Endodermal cell (in vitro differentiated cells): ENCODE measurements around the gene JAG2. TPM values are rescaled to one million over a fixed set of nuclear protein-coding genes. Genes with fewer than 3 reads are reported as not detected.

Experiments used
- DNase-seq: peaks from one replicate; pipeline ENCODE4 v3.0.0-alpha.2; 2017
- H3K27ac ChIP-seq: 2 replicates; pipeline ENCODE4 v1.5.1; 2013; ENCODE audit warnings: mild to moderate bottlenecking, low read depth, low read length, moderate library complexity
- H3K27me3 ChIP-seq: 2 replicates; pipeline ENCODE4 v1.6.1; 2013; ENCODE audit warnings: mild to moderate bottlenecking, low read length, moderate library complexity; ENCODE audit not compliant: insufficient read depth, control insufficient read depth, poor library complexity, severe bottlenecking
- H3K36me3 ChIP-seq: 2 replicates; pipeline ENCODE4 v1.7.0; 2013; ENCODE audit warnings: mild to moderate bottlenecking, low read length, moderate library complexity; ENCODE audit not compliant: control insufficient read depth, insufficient read depth
- H3K4me1 ChIP-seq: one replicate; pipeline ENCODE4 v1.7.0; 2013; ENCODE audit warnings: low read length; ENCODE audit not compliant: control insufficient read depth, insufficient read depth
- H3K4me3 ChIP-seq: 2 replicates; pipeline ENCODE4 v1.5.1; 2013; ENCODE audit warnings: mild to moderate bottlenecking, low read length, moderate library complexity
- H3K9ac ChIP-seq: 2 replicates; pipeline ENCODE4 v1.6.1; 2013; ENCODE audit warnings: mild to moderate bottlenecking, low read length, moderate library complexity; ENCODE audit not compliant: poor library complexity, severe bottlenecking; ENCODE audit errors: extremely low read depth
- H3K9me3 ChIP-seq: 2 replicates; pipeline ENCODE4 v1.6.1; 2013; ENCODE audit warnings: mild to moderate bottlenecking, low read length, moderate library complexity; ENCODE audit not compliant: control insufficient read depth
- H3K27ac Mint-ChIP-seq: 2 replicates; pipeline ENCODE4 v1.8.0; 2020; ENCODE audit warnings: mixed read lengths
- H3K27me3 Mint-ChIP-seq: 2 replicates; pipeline ENCODE4 v1.8.0; 2021; ENCODE audit warnings: mild to moderate bottlenecking, mixed read lengths; ENCODE audit not compliant: insufficient read depth
- H3K36me3 Mint-ChIP-seq: 2 replicates; pipeline ENCODE4 v1.8.0; 2020; ENCODE audit warnings: low read depth, mixed read lengths
- H3K4me1 Mint-ChIP-seq: 2 replicates; pipeline ENCODE4 v1.8.0; 2020; ENCODE audit warnings: mixed read lengths
- H3K4me3 Mint-ChIP-seq: 2 replicates; pipeline ENCODE4 v1.8.0; 2020; ENCODE audit warnings: mild to moderate bottlenecking, moderate library complexity, mixed read lengths
- H3K9me3 Mint-ChIP-seq: 2 replicates; pipeline ENCODE4 v1.8.0; 2020; ENCODE audit warnings: mild to moderate bottlenecking, mixed read lengths
- WGBS, 2 experiments: methylation state at CpG; one replicate each; pipeline versions ENCODE4 v1.1.5 to v1.1.7; 2013; ENCODE audit warnings: missing lambda C conversion rate in 2 of 2, mixed read lengths in 1 of 2; ENCODE audit not compliant: insufficient coverage in 1 of 2, insufficient read length in 1 of 2; 5-methylcytosine and 5-hydroxymethylcytosine counted together
- total RNA-seq, 2 donors: library from RNA; stranded (reverse); fragmentation: NEBNext Ultra II Directional in 1 of 2; extraction: Animal tissue kit (Norgen Biotek cat#: 25700) in 1 of 2; gene quantifications; 2 replicates in 1 of 2; 3 replicates in 1 of 2; pipeline ENCODE4 v1.2.1, GENCODE V29; 2021
- TF ChIP-seq, protein P1 (sequence below): fragments of 200-600 bp; sonication (generic); conservative IDR thresholded peaks from 2 replicates; pipeline ENCODE4 v1.5.0; 2021; ENCODE audit warnings: antibody characterized with exemption, mild to moderate bottlenecking

Gene JAG2
- total RNA-seq, 2 donors from 2014 or later = 6.4 TPM

DNA sequence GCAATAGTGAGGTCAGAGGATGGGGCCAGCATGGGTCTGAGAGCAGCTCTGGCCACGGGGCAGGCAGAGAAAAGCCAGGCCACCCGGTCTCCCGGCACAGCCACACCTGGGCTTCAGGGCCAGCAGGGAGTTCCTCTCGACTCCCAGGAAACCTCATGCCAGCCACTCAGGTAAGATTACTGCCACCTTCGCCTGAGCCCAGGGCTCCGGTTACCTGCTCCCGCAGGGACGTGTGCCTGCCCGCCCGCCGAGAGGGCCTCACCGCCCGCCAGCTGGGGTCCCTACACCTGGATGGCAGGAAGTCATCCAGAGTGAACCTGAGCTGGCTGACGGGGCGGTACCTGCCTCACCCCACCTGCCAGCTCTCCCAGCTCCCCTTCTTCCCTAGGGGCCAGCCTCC lies 7.3 kb downstream of the JAG2 start:
- Histone ChIP-seq H3K9me3 (no peaks in the 10 kb centered on the region), H3K4me1 (no peaks in the 10 kb centered on the region), H3K4me3 (no peak overlapping the region), H3K27ac (no peak overlapping the region), H3K36me3 (no peaks in the 10 kb centered on the region), H3K27me3 (no peaks in the 10 kb centered on the region), H3K9ac (no peak overlapping the region)
- H3K4me3 Mint-ChIP-seq = no peak overlapping the region
- H3K4me1 Mint-ChIP-seq = no peaks in the 10 kb centered on the region
- no peak for DNase-seq
- no peak overlapping the region for H3K27ac Mint-ChIP-seq
- no peaks in the 10 kb centered on the region for H3K36me3 Mint-ChIP-seq
- 93 to 96% methylated on average over 11 to 15 of the region's 15 CpGs for WGBS, 2 experiments
- H3K27me3 Mint-ChIP-seq = peaks cover 4% of the 10 kb centered on the region
- TF ChIP-seq, protein P1, sequence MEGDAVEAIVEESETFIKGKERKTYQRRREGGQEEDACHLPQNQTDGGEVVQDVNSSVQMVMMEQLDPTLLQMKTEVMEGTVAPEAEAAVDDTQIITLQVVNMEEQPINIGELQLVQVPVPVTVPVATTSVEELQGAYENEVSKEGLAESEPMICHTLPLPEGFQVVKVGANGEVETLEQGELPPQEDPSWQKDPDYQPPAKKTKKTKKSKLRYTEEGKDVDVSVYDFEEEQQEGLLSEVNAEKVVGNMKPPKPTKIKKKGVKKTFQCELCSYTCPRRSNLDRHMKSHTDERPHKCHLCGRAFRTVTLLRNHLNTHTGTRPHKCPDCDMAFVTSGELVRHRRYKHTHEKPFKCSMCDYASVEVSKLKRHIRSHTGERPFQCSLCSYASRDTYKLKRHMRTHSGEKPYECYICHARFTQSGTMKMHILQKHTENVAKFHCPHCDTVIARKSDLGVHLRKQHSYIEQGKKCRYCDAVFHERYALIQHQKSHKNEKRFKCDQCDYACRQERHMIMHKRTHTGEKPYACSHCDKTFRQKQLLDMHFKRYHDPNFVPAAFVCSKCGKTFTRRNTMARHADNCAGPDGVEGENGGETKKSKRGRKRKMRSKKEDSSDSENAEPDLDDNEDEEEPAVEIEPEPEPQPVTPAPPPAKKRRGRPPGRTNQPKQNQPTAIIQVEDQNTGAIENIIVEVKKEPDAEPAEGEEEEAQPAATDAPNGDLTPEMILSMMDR = no peak
- H3K9me3 Mint-ChIP-seq = no peaks in the 10 kb centered on the region

DNA sequence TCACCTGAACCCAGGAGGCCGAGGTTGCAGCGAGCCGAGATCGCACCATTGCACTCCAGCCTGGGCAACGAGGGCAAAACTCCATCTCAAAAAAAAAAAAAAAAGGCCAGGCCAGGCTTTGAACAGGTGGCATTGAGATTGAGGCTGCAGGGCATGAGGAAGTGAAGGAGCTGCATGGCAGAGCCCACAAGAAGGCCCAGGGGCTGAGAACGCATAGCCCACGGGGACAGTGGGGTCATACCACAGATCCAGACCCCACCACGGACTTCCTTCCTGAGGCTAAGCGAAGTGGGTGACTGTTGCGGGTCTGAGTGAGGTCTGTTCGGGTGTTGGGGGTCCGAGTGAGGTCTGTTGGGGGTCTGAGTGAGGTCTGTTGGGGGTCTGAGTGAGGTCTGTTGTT lies 7.8 kb downstream of the JAG2 start:
- Mint-ChIP-seq H3K27me3 (peaks cover 4% of the 10 kb centered on the region), H3K36me3 (no peaks in the 10 kb centered on the region), H3K9me3 (no peaks in the 10 kb centered on the region), H3K4me3 (no peak overlapping the region), H3K4me1 (no peaks in the 10 kb centered on the region), H3K27ac (no peak overlapping the region)
- no peaks in the 10 kb centered on the region for H3K9me3 ChIP-seq
- TF ChIP-seq, protein P1 = no peak
- H3K36me3 ChIP-seq = no peaks in the 10 kb centered on the region
- DNase-seq = no peak
- H3K9ac ChIP-seq = no peak overlapping the region
- H3K27ac ChIP-seq = no peak overlapping the region
- H3K4me3 ChIP-seq = no peak overlapping the region
- 94 to 97% methylated on average over 6 to 12 of the region's 12 CpGs for WGBS, 2 experiments
- H3K4me1 ChIP-seq = no peaks in the 10 kb centered on the region
- H3K27me3 ChIP-seq = no peaks in the 10 kb centered on the region

DNA sequence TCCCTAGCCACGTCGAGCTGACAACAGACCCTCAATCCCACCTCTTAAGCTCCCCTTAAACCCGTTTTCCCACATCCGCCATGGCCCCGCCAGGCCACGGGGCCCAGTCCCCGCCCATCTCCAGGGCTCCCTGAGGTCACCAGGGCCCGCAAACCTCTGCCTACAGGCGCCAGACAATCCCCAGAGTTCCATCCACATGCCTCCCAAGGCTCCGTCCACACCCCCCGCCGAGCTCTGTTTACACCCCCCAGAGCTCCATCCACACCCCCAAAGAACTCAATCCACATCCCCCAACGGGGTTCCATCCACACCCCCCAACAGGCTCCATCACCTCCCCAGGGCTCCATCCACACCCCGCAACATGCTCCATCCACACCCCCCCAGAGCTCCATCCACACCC lies 9.2 kb downstream of the JAG2 start:
- H3K4me1 Mint-ChIP-seq = no peaks in the 10 kb centered on the region
- no peak overlapping the region for H3K27ac Mint-ChIP-seq
- TF ChIP-seq, protein P1 = no peak
- no peaks in the 10 kb centered on the region for H3K9me3 Mint-ChIP-seq
- no peak overlapping the region for H3K9ac ChIP-seq
- H3K4me3 Mint-ChIP-seq = no peak overlapping the region
- no peak overlapping the region for H3K27ac ChIP-seq
- no peaks in the 10 kb centered on the region for H3K9me3 ChIP-seq
- DNase-seq = no peak
- no peaks in the 10 kb centered on the region for H3K4me1 ChIP-seq
- H3K36me3 Mint-ChIP-seq = no peaks in the 10 kb centered on the region
- H3K4me3 ChIP-seq = no peak overlapping the region
- WGBS, 2 experiments = 89 to 93% methylated on average over 3 to 10 of the region's 14 CpGs
- no peaks in the 10 kb centered on the region for H3K36me3 ChIP-seq
- no peaks in the 10 kb centered on the region for H3K27me3 Mint-ChIP-seq
- no peaks in the 10 kb centered on the region for H3K27me3 ChIP-seq
